ES-I3 (cell line): ENCODE measurements around the gene NFIA.

Experiments used
- H3K36me3 ChIP-seq: 2 replicates; pipeline ENCODE4 v1.6.1; 2013; ENCODE audit warnings: mild to moderate bottlenecking, low read length, control low read depth, moderate library complexity; ENCODE audit not compliant: insufficient read depth
- H3K4me1 ChIP-seq: 2 replicates; pipeline ENCODE4 v1.6.1; 2013; ENCODE audit warnings: mild to moderate bottlenecking, control low read depth, low read length; ENCODE audit not compliant: insufficient read depth
- H3K9ac ChIP-seq: 2 replicates; pipeline ENCODE4 v1.6.1; 2013; ENCODE audit warnings: low read depth, mild to moderate bottlenecking, low read length, moderate library complexity
- H3K9me3 ChIP-seq: 2 replicates; pipeline ENCODE4 v1.6.1; 2013; ENCODE audit warnings: mild to moderate bottlenecking, low read length, moderate library complexity; ENCODE audit not compliant: control insufficient read depth, insufficient read depth

Gene NFIA

DNA sequence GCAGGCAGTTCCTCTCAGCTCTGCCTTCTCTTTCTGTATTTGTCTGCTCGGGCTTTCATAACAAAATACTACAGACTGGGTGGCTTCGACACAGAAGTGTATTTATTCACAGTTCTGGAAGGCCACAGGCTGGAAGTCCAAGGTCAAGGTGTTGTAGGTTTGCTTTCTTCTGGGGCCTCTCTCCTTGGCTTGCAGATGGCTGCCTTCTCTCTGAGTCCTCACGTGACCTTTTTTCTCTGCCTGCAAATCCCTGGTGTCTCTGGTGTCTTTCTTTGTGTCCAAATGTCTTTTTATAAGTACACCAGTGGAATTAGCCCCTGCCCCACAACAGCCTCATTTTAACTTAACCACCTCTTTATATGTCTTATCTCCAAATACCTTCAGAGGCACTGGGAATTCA is 392.6 kb downstream of the NFIA start:
- Histone ChIP-seq H3K36me3 (no peaks in the 10 kb centered on the region), H3K9me3 (no peaks in the 10 kb centered on the region), H3K4me1 (no peaks in the 10 kb centered on the region), H3K9ac (no peak overlapping the region)

DNA sequence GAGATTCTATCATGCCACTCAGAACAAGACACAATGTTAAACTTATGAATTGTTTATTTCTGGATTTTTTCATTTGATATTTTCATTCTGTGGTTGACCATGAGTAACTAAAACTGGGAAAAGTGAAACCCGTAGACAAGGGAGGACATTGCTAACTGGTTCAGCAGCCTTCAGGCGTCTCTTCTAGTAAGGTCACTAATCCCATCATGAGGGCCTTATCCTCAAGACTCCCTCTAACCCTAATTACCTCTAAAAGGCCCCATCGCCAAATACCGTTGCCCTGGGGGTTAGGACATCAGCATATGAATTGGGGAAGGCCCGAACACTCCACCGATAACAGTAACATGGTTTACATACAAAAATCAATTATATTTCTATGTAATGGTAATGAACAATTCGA is 394.9 kb downstream of the NFIA start:
- H3K36me3 ChIP-seq, result no peaks in the 10 kb centered on the region
- no peaks in the 10 kb centered on the region; the same call in 1 of the 2 replicates for H3K4me1 ChIP-seq
- no peak overlapping the region for H3K9ac ChIP-seq
- no peaks in the 10 kb centered on the region for H3K9me3 ChIP-seq

DNA sequence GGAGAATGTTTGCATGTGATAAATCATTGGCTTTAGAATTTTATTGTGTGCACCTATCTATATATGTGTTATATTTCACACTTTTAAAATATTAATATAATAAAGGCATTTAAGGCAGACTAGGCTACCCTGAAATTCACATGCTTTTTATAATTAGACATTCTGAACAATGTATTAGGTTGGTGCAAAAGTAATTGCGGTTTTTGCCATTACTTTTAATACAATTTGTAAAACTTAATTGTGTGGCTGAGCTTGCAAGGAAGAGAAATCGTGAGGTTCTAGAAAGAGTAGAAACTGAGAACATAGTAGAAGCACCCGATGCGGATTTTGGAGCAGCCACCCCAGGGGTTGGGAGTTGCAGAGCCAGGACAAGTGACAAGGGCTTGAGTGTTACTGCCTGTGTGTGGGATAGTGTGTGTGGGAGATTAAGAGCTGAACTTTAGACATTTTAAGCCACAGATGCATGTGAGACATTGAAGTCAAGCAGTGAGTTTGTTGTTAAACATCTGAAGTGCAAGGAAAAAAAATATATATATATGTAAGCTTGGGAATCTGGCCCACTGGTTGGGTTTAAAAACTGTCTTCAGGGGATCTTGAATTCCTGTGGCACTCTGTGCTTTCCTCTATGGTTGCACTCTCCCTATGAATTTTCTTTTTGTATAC is 398.0 kb downstream of the NFIA start:
- H3K9me3 ChIP-seq, result no peaks in the 10 kb centered on the region; the same call in 1 of the 2 replicates
- H3K4me1 ChIP-seq, result no peaks in the 10 kb centered on the region; the same call in 1 of the 2 replicates
- no peak overlapping the region for H3K9ac ChIP-seq
- H3K36me3 ChIP-seq, result no peaks in the 10 kb centered on the region

DNA sequence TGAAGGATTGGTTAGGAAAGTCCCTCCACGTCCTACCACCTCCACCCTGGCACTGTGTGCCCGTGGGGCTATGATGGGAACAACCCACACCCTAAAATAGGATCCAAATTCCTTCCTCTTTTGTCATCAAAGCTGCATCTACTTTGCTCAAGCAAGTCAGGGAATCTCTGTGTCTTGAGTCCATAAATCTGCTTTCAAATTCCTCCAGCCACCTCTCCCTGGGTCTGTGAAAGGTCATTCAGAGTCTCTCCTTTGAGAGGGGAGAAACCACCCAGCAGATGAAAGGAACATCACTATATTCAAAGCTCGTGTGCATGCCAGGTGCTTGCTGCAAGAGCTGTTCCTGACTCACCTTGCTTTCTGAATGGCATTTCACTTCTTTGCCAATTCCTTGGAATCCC is 399.0 kb downstream of the NFIA start:
- no peaks in the 10 kb centered on the region; the same call in 1 of the 2 replicates for H3K9me3 ChIP-seq
- H3K4me1 ChIP-seq, result no peaks in the 10 kb centered on the region; the same call in 1 of the 2 replicates
- no peaks in the 10 kb centered on the region for H3K36me3 ChIP-seq
- H3K9ac ChIP-seq, result no peak overlapping the region

DNA sequence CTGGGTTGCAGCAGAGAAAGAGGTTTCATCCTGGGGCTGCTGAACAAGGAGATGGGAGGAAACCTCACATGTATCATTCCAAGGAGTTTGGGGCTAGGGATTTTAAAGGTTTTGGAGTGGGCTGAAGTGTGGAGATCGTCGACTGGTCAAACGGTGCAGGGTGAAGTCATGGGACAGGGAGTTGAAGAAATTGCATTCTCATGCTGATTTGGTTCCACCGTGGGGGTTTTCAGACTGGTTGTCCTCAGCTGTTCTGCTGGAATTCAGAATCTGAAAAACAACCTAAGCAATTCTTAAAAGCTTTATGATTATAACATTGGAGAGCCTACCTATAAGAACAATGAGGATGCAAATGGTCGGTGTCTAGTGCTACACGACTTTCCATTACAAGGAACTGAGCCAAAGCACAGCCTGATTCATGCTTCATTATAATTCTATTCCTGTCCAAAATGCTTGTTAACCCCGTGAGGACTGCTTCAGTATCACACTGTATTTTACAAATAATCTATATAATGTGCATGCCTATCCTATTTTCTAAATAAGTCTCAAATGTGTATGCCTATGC is 399.9 kb downstream of the NFIA start:
- no peaks in the 10 kb centered on the region for H3K36me3 ChIP-seq
- H3K9ac ChIP-seq, result no peak overlapping the region
- no peaks in the 10 kb centered on the region; the same call in 1 of the 2 replicates for H3K4me1 ChIP-seq
- no peaks in the 10 kb centered on the region; the same call in 1 of the 2 replicates for H3K9me3 ChIP-seq

DNA sequence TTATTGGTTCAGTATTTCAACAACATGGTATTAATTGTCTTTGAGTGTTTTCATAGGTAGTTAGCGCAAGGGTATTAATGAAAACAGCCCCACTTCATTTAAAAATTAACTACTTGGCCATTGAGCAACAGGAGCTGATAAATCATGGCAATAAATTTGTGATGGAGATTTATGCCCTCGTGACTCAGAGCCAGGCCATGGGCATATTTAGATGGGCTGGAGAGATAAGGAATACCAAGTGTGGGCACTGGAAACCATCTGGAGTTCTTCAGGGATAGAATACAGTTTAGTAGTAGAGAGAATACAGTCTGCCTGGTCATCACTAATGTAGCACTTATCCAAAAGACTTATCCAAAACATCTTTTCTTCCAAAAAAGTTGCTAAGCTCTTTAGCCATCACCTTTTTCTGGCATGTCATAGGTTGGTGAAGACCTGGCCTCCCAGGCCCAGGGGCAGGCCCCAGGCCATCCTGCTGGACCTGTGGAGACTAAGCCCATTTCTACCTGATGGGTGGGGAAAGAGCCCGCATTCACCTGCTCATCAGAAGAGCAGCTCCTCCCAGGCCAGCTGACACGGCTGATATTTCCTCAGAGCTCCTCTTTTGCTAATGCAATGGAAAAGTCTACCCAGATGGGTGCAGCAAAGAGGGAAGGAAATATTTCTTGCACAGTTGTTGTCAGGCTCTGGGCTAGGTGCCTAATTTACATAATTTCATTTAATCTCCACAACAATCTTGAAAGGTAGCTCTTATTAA is 404.6 kb downstream of the NFIA start:
- H3K36me3 ChIP-seq, result no peaks in the 10 kb centered on the region
- no peaks in the 10 kb centered on the region; the same call in 1 of the 2 replicates for H3K4me1 ChIP-seq
- no peaks in the 10 kb centered on the region; the same call in 1 of the 2 replicates for H3K9me3 ChIP-seq
- no peak overlapping the region for H3K9ac ChIP-seq

DNA sequence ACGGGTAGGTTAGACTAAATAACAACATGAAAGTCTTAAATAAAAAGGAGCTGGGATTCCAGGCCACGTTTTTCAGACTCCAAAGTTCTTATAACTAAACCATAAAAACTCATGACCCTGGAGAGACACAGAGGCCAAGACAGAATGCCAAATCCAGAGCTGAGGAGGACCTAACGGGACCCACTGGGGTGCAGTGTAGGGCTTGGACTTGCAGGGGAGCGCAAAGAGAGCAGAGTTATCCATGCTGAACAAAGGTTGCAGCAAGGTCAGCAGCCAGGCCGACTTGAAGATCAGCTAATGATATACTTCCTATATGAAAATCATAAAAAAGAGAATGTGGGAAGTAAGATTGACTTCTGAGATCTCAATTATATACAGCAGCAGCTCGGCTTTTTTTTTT is 405.4 kb downstream of the NFIA start:
- Histone ChIP-seq H3K9me3 (no peaks in the 10 kb centered on the region; the same call in 1 of the 2 replicates), H3K4me1 (no peaks in the 10 kb centered on the region), H3K36me3 (no peaks in the 10 kb centered on the region), H3K9ac (no peak overlapping the region)

DNA sequence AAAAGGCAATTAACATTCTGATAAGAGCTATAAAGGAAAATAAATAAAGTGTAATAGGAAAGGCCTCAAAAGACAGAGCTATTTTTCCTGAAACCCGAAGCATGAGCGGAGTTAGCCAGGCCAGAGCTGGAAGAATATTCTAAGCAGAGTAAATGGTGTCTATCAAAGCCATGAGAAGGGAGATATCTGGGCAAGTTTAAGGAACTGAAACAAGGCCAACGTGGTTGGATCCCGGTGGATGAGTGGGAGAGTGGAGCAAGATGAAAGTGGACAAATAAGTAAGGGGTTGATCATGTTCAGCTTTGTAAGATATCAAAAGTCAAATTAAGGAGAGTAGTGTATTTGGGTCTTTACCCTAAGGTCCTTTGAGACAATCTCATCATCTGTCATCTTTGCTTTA is 408.6 kb downstream of the NFIA start:
- H3K4me1 ChIP-seq, result no peaks in the 10 kb centered on the region
- H3K36me3 ChIP-seq, result no peaks in the 10 kb centered on the region
- H3K9me3 ChIP-seq, result no peaks in the 10 kb centered on the region
- no peak overlapping the region for H3K9ac ChIP-seq

DNA sequence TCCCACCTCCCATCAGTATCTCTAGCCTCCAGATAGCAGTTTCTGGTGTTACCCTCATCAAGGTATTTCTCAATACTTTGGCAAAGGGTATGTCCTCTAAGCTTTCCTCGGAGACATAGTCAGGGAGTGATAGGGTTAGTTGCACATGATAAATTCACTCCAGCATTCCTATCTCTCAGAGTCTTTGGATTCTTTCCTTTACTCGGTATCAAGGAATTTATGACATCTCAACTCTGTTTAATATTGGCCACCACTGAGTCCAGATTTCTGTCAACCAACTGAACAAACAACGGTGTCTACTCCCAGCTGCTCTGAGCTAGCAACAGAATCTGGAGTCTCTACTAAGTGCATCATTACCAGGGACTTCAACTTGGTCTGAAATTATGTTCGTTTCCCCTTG is 409.1 kb downstream of the NFIA start:
- H3K9me3 ChIP-seq, result no peaks in the 10 kb centered on the region
- H3K9ac ChIP-seq, result no peak overlapping the region
- H3K4me1 ChIP-seq, result no peaks in the 10 kb centered on the region
- no peaks in the 10 kb centered on the region for H3K36me3 ChIP-seq

DNA sequence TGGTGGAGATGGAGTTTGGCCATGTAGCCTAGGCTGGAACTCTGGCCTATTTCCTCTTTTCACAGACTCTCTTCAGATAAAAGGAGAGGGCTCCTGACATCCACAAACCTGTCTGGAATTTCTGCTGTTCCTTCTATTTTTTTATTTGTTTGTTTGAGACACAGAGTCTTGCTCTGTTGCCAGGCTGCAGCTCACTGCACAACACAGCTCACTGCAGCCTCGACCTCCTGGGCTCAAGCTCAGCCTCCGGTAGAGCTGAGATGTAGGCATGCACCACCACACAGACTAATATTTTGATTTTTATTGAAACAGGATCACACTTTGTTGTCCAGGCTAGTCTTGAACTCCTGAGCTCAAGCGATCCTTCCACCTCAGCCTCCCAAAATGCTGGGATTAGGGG is 411.6 kb downstream of the NFIA start:
- H3K4me1 ChIP-seq, result no peaks in the 10 kb centered on the region
- H3K36me3 ChIP-seq, result no peaks in the 10 kb centered on the region
- H3K9me3 ChIP-seq, result no peaks in the 10 kb centered on the region
- no peak overlapping the region for H3K9ac ChIP-seq

DNA sequence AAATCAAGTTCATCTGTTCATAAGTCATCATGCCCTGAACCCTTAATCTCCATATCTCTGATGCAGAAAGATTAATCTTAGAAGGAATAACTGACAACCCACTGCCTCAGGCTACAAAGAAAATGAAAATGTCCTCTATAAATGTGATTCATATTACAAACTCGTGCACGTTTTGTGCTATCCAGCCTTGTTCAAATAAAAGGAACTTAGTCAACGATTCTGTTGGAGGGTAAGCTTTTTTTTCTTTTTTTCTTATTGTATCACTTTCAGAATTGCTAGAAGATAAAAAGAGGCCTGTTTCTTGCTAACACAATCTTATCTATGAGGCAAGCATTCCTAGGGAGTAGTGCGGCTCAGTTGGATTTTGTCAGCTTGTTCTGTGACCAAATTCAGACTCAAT is 414.1 kb downstream of the NFIA start:
- no peaks in the 10 kb centered on the region for H3K4me1 ChIP-seq
- H3K9ac ChIP-seq, result no peak overlapping the region
- no peaks in the 10 kb centered on the region for H3K9me3 ChIP-seq
- no peaks in the 10 kb centered on the region for H3K36me3 ChIP-seq

DNA sequence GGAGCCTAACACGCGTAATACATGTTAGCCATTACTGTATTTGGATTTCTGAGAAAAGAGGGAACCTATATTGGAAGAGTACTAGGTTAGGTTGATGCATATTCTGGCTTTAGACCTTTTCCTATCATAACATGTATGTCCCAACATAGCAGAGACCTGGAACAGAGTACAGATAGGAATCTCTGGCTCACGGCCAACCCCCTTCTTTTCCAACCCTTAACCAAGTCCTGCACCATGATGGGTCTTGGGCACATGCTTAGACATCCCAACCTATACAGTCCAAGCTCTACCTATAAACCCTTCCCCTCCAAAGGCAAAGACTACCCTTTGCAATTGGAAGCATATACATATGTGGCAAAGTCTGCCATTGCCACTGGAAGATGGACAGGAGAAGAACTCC is 414.7 kb downstream of the NFIA start:
- Histone ChIP-seq H3K4me1 (no peaks in the 10 kb centered on the region), H3K9ac (no peak overlapping the region), H3K36me3 (no peaks in the 10 kb centered on the region), H3K9me3 (no peaks in the 10 kb centered on the region)

DNA sequence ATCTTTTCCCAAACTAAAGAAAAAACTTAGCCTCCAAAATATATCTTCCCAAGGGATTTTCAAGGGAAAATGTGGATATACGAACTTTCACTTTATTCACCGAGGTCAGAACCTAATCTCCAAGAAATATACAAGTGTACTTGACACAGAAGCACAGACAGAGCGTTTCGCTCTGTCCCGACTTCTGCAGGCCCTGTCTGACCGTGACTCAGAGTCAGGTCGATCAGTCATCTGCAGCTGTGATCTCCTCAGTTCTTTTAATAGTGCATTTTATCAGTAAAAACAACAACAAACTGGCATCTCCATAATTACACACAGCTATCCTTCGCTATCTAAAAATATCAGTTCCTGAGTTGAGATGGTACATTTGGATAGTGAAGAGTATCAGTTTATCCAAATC is 416.0 kb downstream of the NFIA start:
- H3K36me3 ChIP-seq, result no peaks in the 10 kb centered on the region
- H3K9me3 ChIP-seq, result no peaks in the 10 kb centered on the region
- no peak overlapping the region for H3K9ac ChIP-seq
- no peaks in the 10 kb centered on the region for H3K4me1 ChIP-seq

DNA sequence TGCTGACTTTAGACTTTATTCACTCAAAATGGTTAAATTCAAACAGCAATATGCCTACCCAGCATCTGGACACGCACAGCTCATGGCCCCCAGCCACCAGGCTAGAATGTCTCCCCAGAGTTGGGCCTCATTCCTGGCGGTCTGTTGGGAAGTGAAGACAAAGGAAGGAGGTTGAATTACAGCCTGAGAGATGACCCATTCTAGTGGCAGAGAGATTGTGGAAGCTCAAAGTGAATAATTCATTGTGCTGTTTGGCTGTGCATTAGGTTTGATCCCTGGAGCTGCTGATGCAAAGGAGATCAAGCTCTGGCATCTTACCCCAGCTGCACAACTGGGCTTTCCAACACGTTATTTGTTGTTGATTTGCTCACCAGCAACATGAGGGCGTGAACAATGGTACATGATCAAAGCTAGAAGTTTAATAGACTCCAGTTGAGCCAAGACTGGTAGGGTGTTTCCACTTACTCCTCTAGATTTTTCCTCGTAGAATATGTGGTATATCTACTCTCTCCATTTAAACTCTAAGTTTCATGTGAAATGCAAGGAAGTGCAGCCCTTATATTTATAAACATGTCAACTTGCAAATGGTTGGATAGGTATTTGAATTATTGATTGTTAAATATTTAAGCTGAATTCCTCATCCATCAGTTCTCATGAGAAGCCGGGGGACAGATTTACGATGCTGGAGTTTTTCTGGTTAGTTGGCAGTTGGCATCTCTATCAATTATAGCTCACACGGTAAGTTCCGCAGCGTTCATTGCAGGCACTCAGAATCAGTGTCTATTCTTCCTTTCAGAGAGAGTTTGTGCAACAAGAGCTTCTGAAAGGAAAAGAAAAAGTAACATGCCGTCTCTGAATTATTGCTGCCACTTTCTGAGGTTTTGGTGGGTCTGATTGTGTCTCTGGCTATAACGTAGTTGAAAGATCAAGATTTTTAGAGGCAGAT is 419.9 kb downstream of the NFIA start:
- H3K9ac ChIP-seq, result no peak overlapping the region
- H3K36me3 ChIP-seq, result no peaks in the 10 kb centered on the region
- H3K9me3 ChIP-seq, result no peaks in the 10 kb centered on the region
- peaks cover 4% of the 10 kb centered on the region; the same call in 1 of the 2 replicates for H3K4me1 ChIP-seq
